HG02852 (cell line): ENCODE measurements around the gene VAV2.
"Not testable (repeated sequence)": the region's sequence is repeated elsewhere in the genome, so short reads cannot be mapped to it uniquely, and the experiment has no call there.

Experiments used
- ATAC-seq: cut with Tn5 transposase; IDR thresholded peaks from one replicate; pipeline ENCODE4 v1.9.1; 2021; ENCODE audit warnings: mild to moderate bottlenecking, moderate library complexity; ENCODE audit not compliant: unreplicated experiment

VAV2 gene

DNA sequence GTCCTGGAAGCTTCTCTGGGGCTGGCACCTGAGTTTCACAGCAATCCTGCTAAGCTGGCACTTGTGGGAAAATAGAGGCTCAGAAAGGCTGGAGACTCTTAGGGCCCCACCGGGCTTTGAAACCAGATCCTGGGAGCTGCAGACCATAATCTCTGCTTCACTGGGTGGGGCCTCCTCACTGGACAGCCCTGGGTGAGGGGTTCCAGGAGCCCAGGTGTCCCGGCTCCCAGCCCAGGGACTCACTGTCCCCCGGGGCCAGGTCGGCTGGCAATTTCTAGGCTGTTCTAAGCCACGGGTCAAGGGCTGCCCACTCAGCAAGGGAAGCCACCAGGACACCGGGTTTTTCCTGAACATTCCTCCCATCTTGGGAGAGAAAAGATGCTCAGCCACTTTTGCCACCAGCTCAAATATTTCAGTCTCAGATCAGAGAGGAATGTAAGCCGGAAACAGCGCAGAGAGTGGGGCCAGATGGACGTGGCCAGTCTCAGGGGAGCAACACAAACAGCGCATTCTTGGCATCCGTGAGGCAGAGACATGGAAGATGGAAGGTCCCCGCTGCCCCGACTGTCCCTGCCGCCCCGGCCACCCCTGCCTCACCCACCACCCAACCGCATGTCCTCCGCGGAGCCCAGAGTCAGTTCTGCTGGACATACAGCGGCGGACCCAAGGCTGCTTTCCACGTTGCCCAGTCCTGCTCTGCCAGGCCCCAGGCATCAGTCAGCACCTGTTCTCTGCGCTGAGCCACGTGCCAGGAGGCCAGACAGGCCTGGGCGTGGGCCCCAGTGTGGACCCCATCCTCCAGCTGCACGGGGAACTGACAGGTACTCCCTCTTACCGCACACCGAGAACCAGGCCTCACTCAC lies 72.6 kb downstream of the VAV2 start:
- ATAC-seq = no peak

DNA sequence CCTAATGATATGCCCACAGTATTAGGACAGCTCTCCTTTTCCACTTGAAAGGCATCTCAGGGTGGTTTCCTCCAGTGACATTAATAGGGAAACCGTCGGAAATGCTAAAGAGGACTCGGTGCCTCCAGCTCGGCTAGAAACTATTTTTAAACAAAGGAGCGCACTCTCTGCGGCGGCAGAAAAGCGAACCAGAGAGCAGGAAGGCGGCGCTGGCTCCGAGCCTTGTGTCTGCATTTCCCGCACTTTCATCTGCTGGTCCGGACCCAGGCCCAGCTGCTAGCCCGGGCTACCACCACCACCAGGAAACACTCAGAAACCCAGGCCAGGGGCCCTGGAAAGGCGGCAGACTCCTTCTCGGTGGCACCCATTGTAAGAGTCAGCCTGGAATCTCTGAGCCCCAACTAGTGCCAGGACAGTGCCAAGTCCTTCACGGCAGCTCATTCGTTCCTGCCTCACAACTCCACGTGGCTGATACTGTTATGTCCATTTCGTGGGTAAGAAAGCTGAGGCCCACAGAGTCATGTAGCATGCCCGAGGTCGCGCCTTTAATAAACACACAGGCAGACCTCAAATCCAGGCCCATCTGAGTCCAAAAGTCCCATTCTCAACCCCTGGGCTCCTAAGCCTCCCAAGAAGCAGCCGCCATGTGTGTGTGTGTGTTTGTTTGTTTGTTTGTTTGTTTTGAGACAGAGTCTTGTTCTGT lies 73.9 kb downstream of the VAV2 start:
- no peak for ATAC-seq

DNA sequence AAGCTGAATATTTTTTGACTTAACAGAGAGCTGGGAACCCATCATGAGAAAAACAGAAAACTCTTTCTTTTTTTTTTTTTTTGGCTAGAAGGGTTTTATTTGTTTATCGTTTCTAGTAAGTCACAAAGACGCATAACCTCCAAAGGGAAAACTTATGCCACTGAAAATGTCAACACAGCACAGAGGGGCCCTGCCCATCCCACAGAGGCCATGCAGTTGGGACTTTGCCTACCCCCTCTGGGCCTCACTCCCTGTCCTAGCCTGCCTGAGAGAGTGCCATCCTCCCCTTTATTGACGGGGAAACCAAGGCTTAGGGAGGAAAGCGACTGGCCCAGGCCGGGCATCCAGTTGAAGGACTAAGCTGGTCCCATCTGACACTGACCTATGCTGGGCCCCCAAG lies 74.7 kb downstream of the VAV2 start:
- ATAC-seq = no peak

DNA sequence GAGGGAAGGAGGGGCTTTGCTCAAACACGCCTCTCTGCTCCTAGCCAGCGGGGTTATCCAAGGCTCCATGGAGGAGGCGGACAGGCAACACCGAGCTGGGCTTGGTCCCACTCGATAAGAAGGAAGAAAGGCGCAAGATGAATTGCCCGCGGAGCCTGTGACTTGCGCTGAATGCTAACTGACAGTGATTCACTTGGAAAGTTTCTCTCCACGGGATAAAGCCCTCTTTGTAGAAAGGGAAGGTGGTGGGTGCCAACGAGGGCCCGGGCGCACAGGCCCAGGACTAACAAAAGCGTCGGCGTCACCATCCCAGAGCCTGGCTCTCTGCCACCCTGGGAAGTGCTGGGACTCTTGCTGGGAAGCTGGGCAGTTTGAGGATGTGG lies 76.0 kb downstream of the VAV2 start:
- no peak for ATAC-seq

DNA sequence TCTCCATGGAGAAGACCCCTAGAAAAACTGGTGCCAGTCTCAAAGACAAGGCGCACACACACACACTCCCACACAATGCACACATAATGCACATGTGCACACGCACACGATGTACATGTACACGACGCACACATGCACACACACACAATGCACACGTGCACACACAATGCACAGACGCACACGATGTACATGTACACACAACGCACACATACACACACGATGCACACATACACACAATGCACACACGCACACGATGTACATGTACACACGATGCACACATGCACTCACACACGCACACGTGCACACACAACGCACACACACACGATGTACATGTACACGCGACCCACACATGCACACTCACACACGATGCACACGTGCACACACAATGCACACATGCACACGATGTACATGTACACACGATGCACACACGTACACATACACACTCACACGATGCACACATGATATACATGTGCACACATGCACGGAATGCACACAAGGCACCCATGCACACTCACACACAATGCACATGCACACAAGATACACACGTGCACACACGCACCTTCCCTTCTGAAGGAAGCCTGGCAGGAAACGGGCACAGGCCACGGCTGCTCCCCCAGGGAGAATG lies 76.5 kb downstream of the VAV2 start:
- ATAC-seq = no peak

DNA sequence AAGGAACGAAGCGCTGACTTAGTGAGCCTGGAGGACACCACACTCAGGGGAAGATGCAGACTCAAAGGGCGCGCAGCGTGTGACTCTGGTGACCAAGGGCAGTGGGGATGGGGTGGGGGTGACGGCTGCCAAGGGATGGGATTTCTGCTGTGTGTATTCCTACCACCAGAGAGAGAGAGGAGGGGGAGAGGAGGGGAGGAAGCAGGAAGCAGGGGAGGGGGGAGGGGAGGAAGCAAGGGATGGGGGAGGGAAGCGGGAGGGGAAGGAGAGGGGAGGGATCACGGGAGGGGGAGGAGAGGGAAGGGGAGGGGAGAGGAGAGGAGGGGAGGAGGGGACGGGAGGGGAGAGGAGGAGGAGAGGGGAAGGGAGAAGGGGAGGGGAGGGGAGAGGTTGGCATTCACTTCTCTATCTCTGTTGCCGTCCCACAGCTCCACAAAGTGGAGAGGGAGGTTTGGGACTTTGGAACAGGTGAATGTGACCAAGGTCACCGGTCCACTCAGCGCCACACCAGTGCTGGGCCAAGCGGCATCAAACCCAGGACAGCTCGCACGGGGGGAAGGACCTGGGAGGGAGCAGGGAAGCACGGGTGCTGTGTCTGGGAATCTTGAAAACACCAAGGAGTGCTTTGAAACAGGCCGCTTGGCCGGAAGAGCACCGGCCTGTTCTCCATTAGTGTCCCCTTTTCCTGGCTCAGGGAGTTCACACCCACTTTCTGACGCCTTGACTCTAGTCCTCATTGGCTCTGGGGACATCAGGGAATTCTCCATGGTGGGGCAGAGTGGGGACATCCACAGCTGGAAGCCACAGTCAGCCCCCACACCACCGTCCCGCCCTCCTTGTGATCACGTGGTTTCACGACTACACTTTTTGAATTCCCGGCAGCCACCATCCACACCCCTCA lies 77.4 kb downstream of the VAV2 start:
- no peak for ATAC-seq

DNA sequence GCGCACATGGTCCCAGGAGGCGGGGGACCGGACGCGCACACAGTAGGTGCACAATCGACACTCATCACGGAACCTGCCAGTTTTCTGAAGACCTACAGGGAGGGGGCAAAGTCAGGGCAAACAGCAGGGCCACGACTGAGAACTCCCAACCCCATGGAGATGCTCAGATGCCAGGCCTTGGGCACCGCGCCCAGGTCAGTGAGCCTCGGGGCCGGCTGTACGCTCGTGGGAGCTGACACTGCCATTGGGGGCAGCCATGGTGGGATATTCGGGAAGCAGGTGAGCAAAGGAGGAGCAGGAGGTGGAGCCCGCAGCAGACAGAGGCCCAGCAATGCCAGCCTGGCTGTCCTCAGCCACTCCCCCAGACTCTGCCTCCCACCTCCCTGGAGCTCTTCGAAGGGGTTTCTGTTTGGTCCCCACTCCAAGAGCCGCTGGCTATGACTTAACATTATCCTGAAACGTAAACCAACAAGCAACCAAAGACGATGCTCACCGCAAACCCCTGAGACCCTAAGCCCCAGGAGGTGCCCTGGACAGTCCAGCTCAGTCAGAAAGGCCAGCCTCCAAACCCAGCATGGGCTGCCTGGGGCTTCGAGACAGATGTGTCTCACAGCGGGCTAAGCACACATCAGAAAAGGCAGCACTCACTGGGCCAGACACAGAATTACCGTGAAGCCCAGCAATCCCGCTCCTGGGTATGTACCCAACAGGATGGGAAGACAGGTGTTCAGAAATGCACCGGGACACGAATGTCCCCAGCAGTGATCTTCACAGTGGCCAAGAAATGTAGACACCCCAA lies 78.4 kb downstream of the VAV2 start:
- ATAC-seq = no peak

DNA sequence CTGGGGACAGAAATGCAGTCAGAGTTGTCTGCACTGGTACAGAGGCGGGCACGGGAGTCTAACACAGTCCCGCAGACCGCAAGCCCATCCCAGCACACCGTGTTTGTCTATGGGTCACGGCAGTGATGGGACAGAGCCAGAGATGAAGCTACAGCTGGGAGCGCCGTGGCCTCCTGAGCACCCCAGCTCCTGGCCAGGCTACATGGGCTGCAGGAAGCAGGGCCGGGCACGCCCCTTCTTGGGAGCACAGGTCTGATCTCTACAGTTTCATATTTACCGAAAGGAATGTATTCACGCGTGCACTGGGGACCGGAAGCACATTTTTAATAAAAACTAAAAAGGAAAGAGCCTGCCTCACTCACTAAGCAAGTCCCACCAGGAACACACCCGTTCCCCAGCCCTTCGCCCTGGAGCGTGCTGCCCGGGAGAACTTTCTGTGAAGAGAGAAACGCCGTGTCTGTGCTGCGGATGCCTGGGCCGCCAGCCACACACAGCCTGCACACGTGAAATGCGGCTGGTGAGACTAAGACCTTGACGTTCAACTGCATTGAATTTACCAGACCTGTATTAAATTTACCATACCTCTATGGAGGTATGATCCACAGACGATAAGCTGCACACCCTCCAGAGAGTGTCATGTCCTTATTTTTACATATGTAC lies 81.1 kb downstream of the VAV2 start:
- ATAC-seq = no peak

DNA sequence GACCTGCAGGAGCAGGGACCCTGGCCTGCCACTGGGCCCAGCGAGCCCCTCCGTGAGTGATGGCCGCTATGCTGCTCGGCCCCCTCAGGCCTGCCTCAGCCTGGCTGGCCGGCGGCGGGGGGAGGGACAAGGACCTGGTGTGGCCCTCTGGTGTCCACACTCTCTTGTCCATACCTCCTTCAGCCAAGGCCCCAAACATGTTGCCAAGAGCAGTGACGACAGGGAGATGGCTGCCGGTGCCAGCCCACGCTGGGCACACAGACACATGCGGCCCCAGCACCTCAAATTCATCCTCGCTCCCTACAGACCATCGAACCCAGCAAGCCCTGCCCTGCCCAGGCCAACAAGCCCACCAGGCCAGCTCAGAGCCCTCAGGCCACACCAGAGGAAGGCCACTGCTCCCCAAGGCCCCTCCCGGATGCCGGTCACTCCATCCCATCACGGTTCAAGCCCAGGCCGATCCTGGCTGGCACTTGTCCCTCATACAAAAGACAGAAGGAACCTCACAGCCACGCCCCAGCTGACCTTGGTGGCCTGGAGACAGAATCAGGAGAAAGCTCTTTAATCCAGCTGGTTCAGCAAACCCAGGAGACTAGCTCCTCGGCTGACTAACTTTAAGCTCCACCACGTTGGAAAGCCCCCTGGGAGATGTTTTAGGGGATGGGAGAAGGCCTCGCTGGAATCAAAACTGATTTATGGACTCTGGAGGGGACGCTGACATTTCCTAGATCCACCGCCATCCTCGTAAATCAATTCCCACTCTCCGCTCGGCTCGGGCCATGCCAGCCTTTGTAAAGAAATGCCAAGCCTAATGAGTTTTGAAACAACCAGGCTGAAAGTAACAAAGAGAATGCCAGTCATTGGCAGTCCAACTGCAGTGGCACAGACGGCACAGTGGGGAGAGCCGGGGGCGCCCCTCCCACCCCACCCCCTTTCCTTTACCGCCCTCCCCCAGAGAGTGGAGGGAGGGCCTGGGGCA lies 84.9 kb downstream of the VAV2 start:
- ATAC-seq = no peak

DNA sequence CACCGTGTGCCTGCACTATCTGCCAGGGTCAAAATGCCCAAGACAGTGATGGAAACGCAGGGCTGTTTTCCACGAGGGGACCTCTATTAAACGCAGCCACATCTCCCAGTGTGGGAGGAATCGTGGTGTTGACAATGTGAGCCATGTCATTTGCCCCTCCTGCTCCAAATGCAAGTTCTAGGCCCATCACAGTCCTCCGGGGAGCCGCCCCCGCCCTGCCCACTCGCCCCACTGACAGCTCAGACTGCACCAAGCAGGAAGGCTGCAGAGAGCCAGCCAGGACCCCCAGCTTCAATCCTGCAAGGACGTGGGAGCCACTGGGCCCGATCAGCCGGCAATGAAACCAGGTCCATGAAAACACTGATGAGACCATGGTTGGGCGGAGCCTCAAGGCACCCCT lies 85.9 kb downstream of the VAV2 start:
- ATAC-seq = no peak

DNA sequence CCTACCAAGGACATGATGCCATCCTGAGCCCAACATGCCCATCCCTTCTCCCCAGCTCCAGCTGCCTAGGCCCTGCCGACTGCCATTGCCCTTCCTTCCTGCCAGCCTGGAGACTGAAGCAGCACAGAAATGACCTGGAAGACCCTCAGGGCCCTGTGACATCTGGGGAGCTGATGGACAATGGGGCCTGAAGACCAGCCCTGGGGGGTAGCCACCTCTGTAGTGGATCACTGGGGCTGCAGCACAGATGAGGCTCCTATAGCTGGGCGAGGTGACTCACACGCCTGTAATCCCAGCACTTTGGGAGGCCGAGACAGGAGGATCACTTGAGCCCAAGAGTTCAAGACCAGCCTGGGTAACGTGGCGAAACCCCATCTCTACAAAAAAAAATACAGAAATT lies 86.6 kb downstream of the VAV2 start:
- ATAC-seq = no peak

DNA sequence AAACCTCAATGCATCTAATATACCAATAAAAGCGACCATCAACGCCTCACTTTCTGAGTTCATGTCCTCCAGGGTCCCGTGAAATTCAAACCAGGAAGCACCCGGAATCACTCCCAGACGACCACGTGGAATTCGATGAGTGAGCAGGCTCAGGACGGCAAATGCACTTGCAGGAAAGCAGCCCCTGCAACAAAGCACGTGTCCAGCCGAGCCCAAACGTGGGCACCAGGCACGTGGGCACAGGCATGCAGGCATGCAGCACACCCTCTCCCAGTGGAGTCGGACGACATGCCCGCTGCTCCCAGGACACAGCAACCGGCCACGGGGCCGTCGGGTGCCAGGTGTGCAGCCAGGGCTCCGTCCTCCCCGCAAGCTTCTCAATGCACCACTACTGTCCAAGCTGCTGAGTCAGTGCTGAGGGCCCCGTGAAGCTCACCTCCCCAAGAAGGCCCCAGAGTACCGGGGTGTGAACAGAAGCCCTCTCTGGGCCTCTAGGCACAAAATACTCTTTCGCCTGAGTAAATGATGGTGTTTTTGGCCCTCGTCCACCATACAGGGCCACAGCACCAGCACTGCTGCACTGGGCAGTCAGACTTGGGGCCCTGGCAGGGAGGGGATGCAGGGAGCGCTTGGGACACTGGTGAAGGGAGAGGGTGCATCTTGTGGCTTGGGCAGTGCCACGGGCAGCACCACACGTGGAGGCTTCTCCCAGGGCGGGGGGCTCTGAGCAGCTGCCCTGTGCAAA lies 87.6 kb downstream of the VAV2 start:
- no peak for ATAC-seq

DNA sequence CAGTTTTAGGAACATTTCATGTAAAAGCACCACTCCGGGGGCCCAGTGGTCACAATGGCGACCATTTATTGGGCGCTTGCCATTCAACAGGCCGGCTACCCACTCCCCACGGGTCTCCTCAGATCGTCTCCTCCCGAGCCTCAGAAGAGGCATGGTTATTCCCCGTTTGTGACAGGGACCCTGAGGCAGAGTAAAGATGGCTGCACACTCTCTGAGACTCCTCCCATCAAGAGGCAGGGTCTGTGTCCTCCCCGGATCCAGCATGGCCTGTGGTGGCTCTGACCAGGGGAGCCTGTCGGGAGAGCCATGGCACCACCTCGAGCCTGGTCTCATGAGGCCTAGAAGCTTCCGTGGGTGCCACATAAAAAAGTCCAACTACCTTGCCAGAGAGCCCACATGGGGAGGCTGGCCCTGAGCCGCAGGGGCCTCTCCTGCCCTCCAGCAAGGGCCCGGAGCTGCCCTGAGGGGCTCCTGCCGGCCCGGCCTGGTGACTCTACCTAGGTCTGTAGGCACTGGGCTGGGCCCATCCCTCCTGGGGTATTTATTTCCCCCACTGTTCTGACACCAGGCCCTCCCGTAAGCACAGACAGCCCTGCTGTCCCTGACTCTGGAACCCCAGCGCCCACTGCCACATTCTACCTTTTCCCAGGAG lies 90.8 kb downstream of the VAV2 start:
- ATAC-seq = no peak

DNA sequence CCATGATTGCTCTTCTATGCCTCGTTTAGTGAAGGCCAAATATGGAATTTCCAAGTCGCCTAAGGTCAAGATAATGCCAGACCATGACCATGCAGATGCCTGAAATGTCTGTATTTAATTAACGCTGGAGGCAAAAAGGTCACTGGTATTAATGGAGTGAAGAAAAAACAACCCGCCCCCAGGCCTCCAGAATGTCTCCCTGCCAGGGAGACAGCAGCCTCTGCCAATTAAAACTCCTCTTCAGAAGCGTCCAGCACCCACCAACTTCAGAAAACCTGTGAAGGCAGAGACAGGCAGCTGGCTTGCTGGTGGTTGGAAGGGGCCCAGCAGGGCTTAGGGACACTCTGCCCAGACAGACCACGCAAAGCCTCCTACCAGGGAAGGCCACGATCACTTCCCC lies 94.4 kb downstream of the VAV2 start:
- no peak for ATAC-seq

DNA sequence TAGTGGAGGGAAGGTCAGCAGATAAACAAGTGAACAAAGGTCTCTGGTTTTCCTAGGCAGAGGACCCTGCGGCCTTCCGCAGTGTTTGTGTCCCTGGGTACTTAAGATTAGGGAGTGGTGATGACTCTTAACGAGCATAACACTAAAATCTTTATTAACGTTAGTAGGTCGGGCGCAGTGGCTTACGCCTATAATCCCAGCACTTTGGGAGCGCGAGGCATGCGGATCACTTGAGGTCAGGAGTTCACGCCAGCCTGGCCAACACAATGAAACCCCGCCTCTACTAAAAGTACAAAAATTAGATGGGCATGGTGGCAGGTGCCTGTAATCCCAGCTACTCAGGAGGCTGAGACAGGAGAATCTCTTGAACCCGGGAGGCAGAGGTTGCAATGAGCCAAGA lies 96.1 kb downstream of the VAV2 start:
- not testable (repeated sequence) for ATAC-seq

DNA sequence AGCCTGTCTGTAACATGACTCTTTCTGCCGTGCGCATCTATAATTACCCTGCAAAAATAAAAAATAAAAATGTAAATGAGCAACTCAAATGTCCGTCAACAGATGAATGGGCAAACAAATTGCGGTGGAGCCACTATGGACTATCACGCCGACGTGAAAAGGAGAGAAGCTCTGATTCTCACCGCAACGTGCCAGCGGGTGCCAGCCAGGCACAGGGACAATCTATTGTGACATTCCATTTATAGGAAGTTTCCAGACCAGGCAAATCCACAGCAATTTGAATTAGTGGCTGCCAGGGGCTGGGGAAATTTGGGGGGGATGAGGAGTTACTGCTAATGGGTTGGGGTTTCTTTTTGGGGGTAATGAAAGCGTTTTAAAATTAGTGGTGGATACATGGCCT lies 96.8 kb downstream of the VAV2 start:
- no peak for ATAC-seq
